Glomerular visceral epithelial cell (primary cell): ENCODE measurements around the gene EP400.
"Not testable (repeated sequence)": the region's sequence is repeated elsewhere in the genome, so short reads cannot be mapped to it uniquely, and the experiment has no call there.

ENCODE experiments used
- DNase-seq: peaks from one replicate; pipeline ENCODE4 v3.0.0-alpha.2; 2016; ENCODE audit errors: extremely low spot score

The EP400 gene

GRCh38 chr12:132045751-132046150, 96.0 kb downstream of the EP400 start:
- no peak for DNase-seq

DNA sequence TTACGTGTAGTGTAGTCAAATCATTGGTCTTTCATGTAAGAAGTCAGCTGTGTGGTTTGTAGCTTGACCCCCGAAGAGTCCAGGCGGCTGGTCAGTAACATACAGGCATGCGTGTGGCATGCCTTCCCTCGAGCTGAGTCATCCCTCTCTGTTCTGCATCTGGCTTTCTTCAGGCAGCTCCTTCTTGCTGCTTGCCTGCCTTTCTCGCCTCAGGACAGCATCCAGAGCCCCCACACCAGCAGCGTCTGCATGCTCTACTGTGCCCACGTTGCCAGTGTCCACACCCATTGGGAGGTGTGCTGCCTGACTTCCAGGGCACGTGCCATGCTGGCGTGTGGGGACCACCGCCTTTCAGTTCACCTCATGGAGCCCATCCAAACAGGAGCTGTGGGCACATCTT, 96.8 kb downstream of the EP400 start:
- DNase-seq = peak; percentile 48

GRCh38 chr12:132047630-132048029, 97.9 kb downstream of the EP400 start:
- not testable (repeated sequence) for DNase-seq

- DNase-seq = no peak
These were observed 99.7 kb downstream of the EP400 start for GRCh38 chr12:132049442-132049841.

GRCh38 chr12:132049876-132050275, 100.1 kb downstream of the EP400 start:
- DNase-seq = no peak

- DNase-seq = peak; percentile 16
These were observed 102.0 kb downstream of the EP400 start for GRCh38 chr12:132051718-132052117.

- no peak for DNase-seq
These were observed 102.6 kb downstream of the EP400 start for GRCh38 chr12:132052196-132052932.

DNA sequence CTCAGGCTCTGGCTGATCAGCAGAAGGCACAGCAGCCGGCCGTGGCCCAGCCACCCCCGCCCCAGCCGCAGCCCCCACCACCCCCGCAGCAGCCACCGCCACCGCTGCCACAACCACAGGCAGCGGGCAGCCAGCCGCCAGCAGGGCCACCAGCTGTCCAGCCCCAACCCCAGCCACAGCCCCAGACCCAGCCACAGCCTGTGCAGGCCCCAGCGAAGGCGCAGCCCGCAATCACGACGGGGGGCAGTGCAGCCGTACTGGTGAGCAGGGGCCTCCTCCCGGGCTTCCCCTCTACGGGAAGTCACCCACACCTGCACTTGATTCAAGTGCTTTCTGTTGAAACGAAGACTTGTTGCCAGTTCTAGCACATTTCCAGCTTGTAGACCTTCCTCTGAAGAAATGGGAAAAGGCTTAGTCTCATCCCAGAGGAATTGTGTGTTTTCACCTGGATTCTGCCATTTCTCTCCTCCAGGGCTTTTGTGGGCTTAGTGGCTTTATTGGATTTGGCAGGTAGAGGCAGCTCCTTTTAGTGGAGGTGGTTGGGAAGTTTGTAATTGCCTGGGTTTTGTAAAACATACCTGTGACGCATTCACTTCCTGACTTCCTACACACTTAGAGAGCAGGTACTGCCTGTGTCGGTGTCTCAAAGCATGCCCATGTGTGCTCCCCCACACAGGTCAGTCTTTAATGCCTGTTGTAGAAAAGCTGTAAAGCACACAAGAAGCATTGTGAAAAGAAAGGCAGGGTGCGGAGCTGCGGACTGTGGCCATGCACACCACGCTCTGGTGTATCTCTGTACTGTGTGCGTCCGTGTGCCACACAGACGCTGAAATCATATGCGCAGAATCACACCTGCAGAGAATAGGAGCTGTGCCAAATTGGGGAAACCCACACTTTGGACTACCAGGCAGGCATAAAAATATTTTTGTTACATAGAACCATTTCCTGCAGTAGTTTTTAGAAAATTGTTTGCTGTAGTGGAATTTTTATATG, 103.9 kb downstream of the EP400 start:
- no peak for DNase-seq

DNA sequence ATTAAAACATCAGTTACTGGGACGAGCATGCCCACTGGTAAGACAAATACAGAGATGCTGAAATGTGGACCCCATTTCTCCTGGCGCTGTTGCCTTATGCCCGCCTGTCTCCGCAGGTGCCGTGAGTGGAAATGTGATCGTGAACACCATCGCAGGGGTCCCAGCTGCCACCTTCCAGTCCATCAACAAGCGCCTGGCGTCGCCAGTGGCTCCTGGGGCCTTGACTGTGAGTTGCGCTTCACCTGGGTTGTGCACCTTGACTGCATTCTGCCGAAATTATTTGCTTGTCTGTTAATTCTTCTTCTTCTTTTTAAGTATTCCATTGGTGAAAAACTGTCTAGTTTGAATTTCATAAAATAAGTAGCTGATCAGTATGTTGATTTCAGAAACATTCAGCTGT, 105.2 kb downstream of the EP400 start:
- no peak for DNase-seq

- DNase-seq = no peak
These were observed 105.9 kb downstream of the EP400 start for GRCh38 chr12:132055535-132056096.

GRCh38 chr12:132056320-132056719, 106.6 kb downstream of the EP400 start:
- no peak for DNase-seq

DNA sequence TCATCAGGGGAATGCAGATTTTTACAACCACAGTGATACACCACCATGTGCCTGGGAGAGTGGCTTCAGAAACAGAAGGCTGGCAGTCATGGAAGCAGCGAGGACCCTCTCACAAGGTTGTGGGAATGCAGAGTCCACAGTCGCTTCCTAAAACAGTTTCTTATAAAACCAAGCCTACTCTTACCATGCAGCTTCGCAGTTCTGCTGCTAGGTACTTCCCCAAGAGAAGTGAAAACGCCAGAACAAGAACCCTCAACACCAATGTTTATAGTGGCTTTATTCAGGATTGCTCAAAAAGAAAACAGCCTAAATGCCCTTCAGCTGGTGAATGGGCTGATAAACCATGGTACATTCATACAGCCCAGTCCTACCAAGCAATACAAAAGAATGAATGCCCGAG, 107.2 kb downstream of the EP400 start:
- DNase-seq = no peak

DNA sequence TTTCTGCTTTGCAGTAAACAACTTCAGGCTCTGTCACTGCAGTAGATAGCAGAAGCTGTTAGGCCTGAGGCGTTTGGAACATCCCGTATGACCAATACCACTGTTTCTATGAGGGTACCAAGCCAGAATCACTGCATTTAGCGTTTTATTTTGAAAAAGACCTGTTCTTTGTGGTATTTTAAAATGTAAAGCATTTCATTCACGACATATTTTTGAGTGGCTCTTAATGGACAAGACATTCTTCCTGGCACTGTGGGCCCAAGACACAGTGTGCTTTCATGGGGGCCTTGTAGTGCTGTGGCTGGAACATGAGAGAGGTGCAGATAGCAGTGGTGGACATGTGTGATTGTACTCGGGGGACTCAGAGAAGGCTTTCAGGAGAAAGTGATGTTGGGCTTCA, 107.9 kb downstream of the EP400 start:
- DNase-seq = no peak

- no peak for DNase-seq
These were observed 111.5 kb downstream of the EP400 start for GRCh38 chr12:132061197-132061596.

- no peak for DNase-seq
These were observed 112.1 kb downstream of the EP400 start for GRCh38 chr12:132061641-132062430.

GRCh38 chr12:132062481-132062880, 112.7 kb downstream of the EP400 start:
- DNase-seq = no peak

DNA sequence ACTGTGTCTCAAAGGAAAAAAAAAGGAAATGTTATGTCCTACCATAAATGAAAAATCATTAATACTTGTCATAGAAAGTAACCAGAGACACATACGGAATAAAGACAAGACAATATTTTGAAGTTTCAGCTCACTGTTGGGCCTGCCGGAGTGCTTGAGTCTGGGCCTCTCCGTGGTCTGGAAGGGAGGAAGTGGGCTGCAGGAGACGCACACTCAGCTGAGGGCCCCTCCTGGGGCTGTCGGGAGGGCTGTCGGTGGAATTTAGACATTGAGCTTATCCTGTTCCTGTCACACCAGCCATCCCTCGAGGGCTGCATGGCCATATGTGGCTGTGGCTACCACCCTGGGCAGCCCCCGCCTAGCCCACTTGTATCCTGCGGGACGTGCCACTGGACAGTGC, 113.7 kb downstream of the EP400 start:
- no peak for DNase-seq

- DNase-seq = no peak
These were observed 114.9 kb downstream of the EP400 start for GRCh38 chr12:132064631-132065030.

DNA sequence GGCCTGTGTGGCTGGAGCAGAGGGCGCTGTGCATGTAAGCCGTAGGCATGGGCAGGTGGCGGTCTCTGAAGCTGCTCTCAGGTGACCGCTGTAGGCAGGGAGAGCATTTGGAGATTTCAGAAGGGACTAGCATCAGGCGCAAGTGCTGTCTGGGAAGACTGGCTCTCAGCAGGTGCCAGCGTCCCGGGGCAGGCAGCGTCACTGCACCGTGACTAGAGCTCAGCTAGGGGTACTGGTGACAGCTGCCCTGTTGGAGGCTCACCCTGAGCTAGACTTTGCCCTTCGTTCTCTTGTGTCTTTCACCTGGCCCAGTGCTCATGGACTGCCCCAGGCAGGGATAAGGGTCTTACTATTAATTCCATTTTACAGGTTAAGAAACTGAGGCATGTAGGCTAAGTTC, 115.5 kb downstream of the EP400 start:
- no peak for DNase-seq

- no peak for DNase-seq
These were observed 116.0 kb downstream of the EP400 start for GRCh38 chr12:132065609-132066344.

GRCh38 chr12:132066345-132066685, 116.6 kb downstream of the EP400 start:
- DNase-seq = no peak
